AG04449 (cell line): ENCODE results near the gene LYZL4.
A peak's percentile ranks its signal among the peaks of the same experiment; 100 is the strongest.

Experiments
- CTCF ChIA-PET: fragments of 350-600 bp; formaldehyde crosslinking; extraction: SDS; loops from one replicate; lab custom pipeline; 2021; ENCODE audit warnings: antibody characterized with exemption; lab: Yijun Ruan, JAX
- POLR2A ChIA-PET: fragments of 400-600, 350-600 bp; formaldehyde crosslinking; extraction: SDS; loops from one replicate; lab custom pipeline; 2020; ENCODE audit warnings: antibody characterized with exemption, inconsistent platforms; lab: Yijun Ruan, JAX
- DNase-seq: peaks from one replicate; pipeline ENCODE4 v3.0.0-alpha.2; 2010; ENCODE audit warnings: low read depth, low spot score
- H3K4me3 ChIP-seq: 2 replicates; pipeline ENCODE4 v1.5.1; 2011; ENCODE audit warnings: low read depth, mild to moderate bottlenecking, control low read depth, low read length
- TF ChIP-seq, protein P1 (sequence below): IDR thresholded peaks from one replicate; pipeline ENCODE4 v1.5.1; 2011; ENCODE audit warnings: mild to moderate bottlenecking, moderate library complexity, low read length, control low read depth, inconsistent platforms; ENCODE audit not compliant: insufficient read depth; ENCODE audit errors: missing control alignments

LYZL4 gene

DNA sequence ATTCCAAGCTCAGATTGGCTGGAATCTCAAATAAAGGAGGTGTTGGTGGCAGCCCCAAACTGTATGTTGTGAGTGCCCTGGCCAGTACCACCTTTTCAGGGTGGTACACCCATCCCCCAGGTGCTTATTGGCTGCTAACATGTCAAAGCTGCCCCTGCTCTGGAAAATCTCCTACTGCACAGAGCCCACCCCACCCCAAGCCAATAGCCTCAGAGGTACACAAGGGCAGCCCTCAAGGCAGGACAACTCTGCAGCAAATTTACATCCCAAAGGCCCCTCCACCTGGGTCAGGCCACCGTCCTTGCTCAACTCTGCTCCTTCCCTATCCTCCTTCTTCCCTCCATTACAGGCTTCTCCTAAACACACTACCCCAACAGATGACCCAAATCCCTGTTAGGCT lies 37.1 kb upstream of the LYZL4 start:
- no peak overlapping the region for H3K4me3 ChIP-seq
- TF ChIP-seq, protein P1, sequence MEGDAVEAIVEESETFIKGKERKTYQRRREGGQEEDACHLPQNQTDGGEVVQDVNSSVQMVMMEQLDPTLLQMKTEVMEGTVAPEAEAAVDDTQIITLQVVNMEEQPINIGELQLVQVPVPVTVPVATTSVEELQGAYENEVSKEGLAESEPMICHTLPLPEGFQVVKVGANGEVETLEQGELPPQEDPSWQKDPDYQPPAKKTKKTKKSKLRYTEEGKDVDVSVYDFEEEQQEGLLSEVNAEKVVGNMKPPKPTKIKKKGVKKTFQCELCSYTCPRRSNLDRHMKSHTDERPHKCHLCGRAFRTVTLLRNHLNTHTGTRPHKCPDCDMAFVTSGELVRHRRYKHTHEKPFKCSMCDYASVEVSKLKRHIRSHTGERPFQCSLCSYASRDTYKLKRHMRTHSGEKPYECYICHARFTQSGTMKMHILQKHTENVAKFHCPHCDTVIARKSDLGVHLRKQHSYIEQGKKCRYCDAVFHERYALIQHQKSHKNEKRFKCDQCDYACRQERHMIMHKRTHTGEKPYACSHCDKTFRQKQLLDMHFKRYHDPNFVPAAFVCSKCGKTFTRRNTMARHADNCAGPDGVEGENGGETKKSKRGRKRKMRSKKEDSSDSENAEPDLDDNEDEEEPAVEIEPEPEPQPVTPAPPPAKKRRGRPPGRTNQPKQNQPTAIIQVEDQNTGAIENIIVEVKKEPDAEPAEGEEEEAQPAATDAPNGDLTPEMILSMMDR, result no peak
- ChIA-PET CTCF (interaction anchor here (1.7 to 6.6 kb wide), 2 partner anchors 200 to 218 kb away, joined by 10 to 25 read pairs; no protein-coding TSS in a partner anchor), POLR2A (no interaction called here)
- DNase-seq, result no peak

DNA sequence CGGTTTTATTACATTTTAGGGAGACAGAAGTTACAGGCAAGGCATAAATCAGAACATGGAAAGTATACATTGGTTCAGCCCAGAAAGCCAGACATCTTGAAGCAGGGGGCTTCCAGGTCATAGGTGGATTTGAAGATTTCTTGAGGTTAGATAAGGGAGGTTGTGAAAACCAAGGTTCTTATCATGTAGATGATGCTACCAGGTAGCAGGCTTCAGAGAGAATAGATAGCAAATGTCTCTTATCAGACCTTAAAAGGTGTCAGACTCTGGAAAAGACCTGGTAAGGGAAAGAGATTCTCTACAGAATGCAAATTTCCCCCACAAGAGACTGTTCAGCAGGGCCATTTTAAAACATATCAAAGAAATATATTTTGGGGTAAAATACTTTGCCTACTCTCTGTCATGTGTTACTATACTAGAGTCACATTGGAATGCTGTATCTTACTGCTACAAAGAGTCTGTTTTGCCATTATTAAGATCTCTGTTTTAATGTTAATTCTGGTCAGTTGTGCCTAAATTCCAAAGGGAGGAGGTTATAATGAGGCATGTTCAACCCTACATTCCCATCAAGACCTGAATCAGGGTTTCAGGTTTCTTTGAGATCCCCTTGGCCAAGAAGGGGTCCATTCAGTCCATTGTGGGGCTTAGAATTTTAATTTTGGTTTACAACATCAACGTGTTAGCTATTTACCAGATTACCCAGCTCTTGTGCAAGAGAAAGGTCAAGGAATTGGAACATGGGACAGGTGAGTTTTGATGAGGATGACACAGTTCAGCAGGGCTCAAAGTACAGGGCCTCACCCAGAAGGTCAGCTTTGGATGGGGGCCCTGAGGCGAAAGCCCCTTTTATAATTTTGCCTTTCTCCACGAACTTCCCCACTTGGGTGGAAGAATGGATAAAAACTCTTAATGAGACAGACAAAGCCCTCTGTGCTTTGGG lies 36.0 kb upstream of the LYZL4 start:
- no peak overlapping the region for H3K4me3 ChIP-seq
- DNase-seq, result no peak
- ChIA-PET CTCF (interaction anchor here (1.7 to 6.6 kb wide), 2 partner anchors 199 to 217 kb away, joined by 10 to 25 read pairs; no protein-coding TSS in a partner anchor), POLR2A (no interaction called here)
- TF ChIP-seq, protein P1, result no peak

DNA sequence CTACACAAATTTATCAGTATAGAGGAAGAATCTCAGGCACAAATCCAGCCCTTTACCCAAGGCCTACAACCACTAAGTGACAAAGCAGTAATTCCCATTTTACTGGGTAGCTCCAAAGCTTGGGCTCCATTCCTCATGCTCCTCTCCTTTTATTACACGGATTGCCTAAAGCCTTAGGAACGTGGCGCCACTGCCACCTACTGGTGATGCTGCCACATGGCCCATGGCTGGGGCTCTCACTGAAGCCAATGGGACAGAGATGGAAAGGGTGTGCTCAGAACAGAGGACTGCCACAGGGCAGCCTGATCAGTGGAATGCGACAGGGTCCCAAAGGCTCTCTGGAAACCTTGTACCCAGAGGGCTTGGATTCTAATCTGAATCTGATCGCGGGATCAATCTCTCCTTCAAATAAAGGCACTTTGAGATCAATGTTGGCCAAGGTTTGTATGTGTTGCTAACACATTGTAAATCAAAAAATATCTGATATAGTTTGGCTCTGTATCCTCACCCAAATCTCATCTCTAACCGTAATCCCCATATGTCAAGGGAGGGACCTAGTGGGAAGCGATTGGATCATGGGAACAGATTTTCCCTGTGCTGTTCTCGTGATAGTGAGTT lies 33.5 kb upstream of the LYZL4 start:
- no peak overlapping the region for H3K4me3 ChIP-seq
- POLR2A ChIA-PET, result no interaction called here
- peak; percentile 5 for DNase-seq
- CTCF ChIA-PET, result interaction anchor here (0.8 to 8.9 kb wide), 25 partner anchors 9 to 554 kb away, joined by 3 to 154 read pairs (median 4); no protein-coding TSS in a partner anchor
- TF ChIP-seq, protein P1, result peak; percentile 98

DNA sequence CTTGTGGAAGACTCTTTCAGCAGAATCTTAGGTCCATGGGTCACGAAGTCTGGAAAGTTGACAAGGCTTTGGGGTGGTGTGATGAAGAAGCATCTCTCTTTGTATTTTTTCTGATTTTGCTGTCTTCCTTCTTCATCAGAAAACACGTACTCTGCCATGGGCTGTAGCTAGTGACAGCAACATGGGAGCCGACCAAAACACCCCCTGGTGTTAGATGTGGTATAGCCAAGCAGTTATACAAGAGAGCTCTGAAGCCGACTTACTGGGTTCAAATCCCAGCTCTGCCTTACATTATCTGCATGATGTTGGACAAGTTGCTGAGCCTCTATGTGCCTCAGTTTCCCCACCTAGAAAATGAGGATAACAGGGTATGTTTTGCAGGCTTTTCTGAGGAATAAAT lies 32.9 kb upstream of the LYZL4 start:
- TF ChIP-seq, protein P1, result no peak
- CTCF ChIA-PET, result interaction anchor here (0.8 to 8.9 kb wide), 26 partner anchors 8 to 553 kb away, joined by 3 to 154 read pairs (median 4); no protein-coding TSS in a partner anchor
- POLR2A ChIA-PET, result no interaction called here
- DNase-seq, result no peak
- no peak overlapping the region for H3K4me3 ChIP-seq

DNA sequence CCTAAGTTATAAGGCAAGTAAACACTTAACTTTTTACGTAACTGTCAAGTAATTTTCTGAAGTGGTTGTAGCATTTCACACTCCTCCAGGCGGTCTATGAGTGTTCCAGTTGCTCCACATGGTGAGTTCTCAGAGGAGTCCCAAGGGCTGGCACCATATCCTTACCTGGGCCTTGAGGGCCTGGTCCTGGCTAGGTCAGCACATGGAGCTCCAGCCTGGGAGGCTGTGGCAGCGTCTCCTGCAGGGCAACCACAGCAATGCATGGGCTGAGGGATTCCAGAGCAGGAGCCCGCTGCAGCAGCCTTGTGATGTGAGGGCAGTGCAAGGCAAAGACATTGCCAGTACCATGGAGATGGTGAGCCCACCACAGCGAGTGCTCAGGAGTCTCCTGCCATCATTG lies 32.2 kb upstream of the LYZL4 start:
- ChIA-PET CTCF (interaction anchor here (1.1 to 8.9 kb wide), 9 partner anchors 16 to 553 kb away, joined by 3 to 154 read pairs (median 6); no protein-coding TSS in a partner anchor), POLR2A (no interaction called here)
- TF ChIP-seq, protein P1, result no peak
- DNase-seq, result no peak
- H3K4me3 ChIP-seq, result no peak overlapping the region

DNA sequence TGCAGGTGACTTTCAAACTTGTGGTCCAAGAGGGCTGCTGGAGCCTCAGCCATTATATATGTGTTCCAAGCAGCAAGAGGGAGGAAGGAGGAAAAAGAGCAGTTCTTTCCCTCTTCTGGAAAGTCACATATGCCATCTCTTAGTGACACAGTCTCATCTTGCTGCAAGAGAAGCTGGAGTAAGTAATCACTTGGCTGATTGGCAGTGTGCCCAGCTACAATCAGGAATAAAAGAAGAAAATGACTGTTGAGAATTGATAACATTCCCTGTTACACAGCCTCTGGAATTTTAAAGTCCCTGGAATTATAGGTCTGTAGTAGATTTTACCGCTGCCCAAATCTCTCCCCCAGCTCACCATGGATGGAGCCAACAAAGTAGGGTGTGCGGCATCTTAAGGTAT lies 31.4 kb upstream of the LYZL4 start:
- POLR2A ChIA-PET, result no interaction called here
- TF ChIP-seq, protein P1, result no peak
- DNase-seq, result no peak
- CTCF ChIA-PET, result interaction anchor here (1.1 to 8.9 kb wide), 5 partner anchors 15 to 211 kb away, joined by 3 to 154 read pairs (median 18); no protein-coding TSS in a partner anchor
- H3K4me3 ChIP-seq, result no peak overlapping the region
